ENCODE measurements around the gene MYD88. TPM values are rescaled to one million over a fixed set of nuclear protein-coding genes. Genes with fewer than 3 reads are reported as not detected.
"Not testable (repeated sequence)": the region's sequence is repeated elsewhere in the genome, so short reads cannot be mapped to it uniquely, and the experiment has no call there.

MYD88 gene
- polyA plus RNA-seq, 1 donor from 2014 or later: 0.14 TPM

DNA sequence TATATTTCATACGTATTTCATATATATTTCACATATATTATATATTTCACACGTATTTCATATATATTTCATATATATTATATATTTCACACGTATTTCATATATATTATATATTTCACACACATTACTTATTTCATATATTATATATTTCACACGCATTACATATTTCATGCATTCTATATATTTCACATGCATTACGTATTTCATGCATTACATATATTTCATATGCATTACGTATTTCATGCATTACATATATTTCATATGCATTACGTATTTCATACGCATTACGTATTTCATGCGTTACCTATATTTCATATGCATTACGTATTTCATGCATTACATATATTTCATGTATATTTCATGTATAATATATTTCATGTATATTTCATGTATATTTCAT lies 22.2 kb downstream of the MYD88 start:
- not testable (repeated sequence) for H3K4me3 ChIP-seq (ENCODE audit: low read length); H3K9ac ChIP-seq (ENCODE audit: low read length); H3K36me3 ChIP-seq (ENCODE audit: insufficient read depth, low read length); H4K20me1 ChIP-seq (ENCODE audit: insufficient read depth); H3K9me3 ChIP-seq (ENCODE audit: low read length); H3K79me2 ChIP-seq (replicated peaks; ENCODE audit: insufficient read depth, low read length); H3K27me3 ChIP-seq (ENCODE audit: insufficient read depth, low read depth, low read length); H2AFZ ChIP-seq (ENCODE audit: low read depth, low read length); H3F3A ChIP-seq (ENCODE audit: insufficient read depth, low read length, poor library complexity, severe bottlenecking); H3K9me2 ChIP-seq (ENCODE audit: insufficient read depth, low read length); H3K4me2 ChIP-seq (ENCODE audit: low read length); H3K27ac ChIP-seq (ENCODE audit: low read length)

DNA sequence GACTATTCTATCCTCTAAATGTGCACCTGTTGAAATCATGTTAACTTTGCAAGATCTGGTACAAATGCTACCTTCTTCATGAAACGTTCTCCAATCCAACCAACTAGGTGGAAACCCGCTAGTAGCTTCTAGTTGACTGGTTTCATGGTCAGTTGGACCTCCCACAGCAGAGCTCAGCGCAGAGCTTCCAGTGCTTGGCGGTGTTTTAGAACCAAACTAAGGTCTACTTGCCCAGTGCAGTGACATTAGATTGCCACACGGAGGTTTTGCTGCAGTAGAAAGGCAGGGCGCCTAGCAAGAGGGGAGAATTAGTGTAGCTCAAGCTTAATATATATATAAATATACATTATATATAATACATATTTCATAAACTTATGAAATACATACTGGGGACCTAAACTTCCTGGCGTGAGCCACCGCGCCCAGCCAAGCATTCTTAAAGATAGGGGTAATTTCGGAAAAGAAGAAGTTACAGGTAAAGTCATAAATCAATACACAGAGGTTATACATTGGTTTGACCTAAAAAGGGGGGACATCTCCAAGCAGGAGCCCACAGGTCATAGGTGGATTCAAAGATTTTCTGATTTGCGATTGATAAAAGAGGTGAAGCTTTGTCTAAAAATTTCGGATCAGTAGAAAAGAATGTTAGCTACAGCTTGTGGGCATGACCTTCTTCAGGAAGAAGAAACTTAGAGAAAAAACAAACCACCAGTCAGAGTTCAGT lies 24.8 kb downstream of the MYD88 start:
- Histone ChIP-seq H3K9me3 (ENCODE audit: low read length) (no peaks in the 10 kb centered on the region), H4K20me1 (ENCODE audit: insufficient read depth) (no peaks in the 10 kb centered on the region), H3K4me2 (ENCODE audit: low read length) (no peak overlapping the region), H3K9me2 (ENCODE audit: insufficient read depth, low read length) (no peaks in the 10 kb centered on the region), H3K36me3 (ENCODE audit: insufficient read depth, low read length) (no peaks in the 10 kb centered on the region), H2AFZ (ENCODE audit: low read depth, low read length) (no peak overlapping the region), H3K9ac (ENCODE audit: low read length) (no peak overlapping the region), H3K27me3 (ENCODE audit: insufficient read depth, low read depth, low read length) (no peaks in the 10 kb centered on the region), H3K79me2 (replicated peaks; ENCODE audit: insufficient read depth, low read length) (peaks cover 18% of the 10 kb centered on the region), H3K4me3 (ENCODE audit: low read length) (no peak overlapping the region), H3K27ac (ENCODE audit: low read length) (no peak overlapping the region), H3F3A (ENCODE audit: insufficient read depth, low read length, poor library complexity, severe bottlenecking) (no peaks in the 10 kb centered on the region)
- no peak for TF ChIP-seq TAF1 (IDR thresholded peaks at IDR 0.05; ENCODE audit: low read depth)
- TF ChIP-seq, protein P1, sequence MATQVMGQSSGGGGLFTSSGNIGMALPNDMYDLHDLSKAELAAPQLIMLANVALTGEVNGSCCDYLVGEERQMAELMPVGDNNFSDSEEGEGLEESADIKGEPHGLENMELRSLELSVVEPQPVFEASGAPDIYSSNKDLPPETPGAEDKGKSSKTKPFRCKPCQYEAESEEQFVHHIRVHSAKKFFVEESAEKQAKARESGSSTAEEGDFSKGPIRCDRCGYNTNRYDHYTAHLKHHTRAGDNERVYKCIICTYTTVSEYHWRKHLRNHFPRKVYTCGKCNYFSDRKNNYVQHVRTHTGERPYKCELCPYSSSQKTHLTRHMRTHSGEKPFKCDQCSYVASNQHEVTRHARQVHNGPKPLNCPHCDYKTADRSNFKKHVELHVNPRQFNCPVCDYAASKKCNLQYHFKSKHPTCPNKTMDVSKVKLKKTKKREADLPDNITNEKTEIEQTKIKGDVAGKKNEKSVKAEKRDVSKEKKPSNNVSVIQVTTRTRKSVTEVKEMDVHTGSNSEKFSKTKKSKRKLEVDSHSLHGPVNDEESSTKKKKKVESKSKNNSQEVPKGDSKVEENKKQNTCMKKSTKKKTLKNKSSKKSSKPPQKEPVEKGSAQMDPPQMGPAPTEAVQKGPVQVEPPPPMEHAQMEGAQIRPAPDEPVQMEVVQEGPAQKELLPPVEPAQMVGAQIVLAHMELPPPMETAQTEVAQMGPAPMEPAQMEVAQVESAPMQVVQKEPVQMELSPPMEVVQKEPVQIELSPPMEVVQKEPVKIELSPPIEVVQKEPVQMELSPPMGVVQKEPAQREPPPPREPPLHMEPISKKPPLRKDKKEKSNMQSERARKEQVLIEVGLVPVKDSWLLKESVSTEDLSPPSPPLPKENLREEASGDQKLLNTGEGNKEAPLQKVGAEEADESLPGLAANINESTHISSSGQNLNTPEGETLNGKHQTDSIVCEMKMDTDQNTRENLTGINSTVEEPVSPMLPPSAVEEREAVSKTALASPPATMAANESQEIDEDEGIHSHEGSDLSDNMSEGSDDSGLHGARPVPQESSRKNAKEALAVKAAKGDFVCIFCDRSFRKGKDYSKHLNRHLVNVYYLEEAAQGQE (IDR thresholded peaks at IDR 0.05; ENCODE audit: borderline replicate concordance): no peak
- no peak for TF ChIP-seq SMC3 (conservative IDR thresholded peaks at IDR 0.05; ENCODE audit: poor library complexity)
- TF ChIP-seq EZH2 (IDR thresholded peaks at IDR 0.05; ENCODE audit: borderline replicate concordance, insufficient read depth, low read length, poor library complexity, severe bottlenecking): no peak
- no peak for TF ChIP-seq EP300 (conservative IDR thresholded peaks at IDR 0.05; ENCODE audit: poor library complexity, severe bottlenecking)
- no peak for TF ChIP-seq POLR2AphosphoS5 (IDR thresholded peaks at IDR 0.05)
- TF ChIP-seq RAD21 (conservative IDR thresholded peaks at IDR 0.05): no peak
- no peak for TF ChIP-seq MXI1 (conservative IDR thresholded peaks at IDR 0.05; ENCODE audit: poor library complexity, severe bottlenecking)
- TF ChIP-seq, protein P2, sequence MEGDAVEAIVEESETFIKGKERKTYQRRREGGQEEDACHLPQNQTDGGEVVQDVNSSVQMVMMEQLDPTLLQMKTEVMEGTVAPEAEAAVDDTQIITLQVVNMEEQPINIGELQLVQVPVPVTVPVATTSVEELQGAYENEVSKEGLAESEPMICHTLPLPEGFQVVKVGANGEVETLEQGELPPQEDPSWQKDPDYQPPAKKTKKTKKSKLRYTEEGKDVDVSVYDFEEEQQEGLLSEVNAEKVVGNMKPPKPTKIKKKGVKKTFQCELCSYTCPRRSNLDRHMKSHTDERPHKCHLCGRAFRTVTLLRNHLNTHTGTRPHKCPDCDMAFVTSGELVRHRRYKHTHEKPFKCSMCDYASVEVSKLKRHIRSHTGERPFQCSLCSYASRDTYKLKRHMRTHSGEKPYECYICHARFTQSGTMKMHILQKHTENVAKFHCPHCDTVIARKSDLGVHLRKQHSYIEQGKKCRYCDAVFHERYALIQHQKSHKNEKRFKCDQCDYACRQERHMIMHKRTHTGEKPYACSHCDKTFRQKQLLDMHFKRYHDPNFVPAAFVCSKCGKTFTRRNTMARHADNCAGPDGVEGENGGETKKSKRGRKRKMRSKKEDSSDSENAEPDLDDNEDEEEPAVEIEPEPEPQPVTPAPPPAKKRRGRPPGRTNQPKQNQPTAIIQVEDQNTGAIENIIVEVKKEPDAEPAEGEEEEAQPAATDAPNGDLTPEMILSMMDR (IDR thresholded peaks at IDR 0.05; ENCODE audit: poor library complexity, severe bottlenecking): no peak

Measured in neural cell (in vitro differentiated cells).